GM23338 (cell line): ENCODE measurements around the gene AJUBA.

Source experiments
- CREB1 ChIP-seq: fragments of 250-450 bp; sonication (Bioruptor Pico); IDR thresholded peaks from 2 replicates; pipeline ENCODE4 v1.5.0; 2020; ENCODE audit warnings: low read depth, mild to moderate bottlenecking, moderate library complexity
- CTCF ChIP-seq, 2 experiments: fragments of 200-600 bp in 1 of 2; sonication (generic) in 1 of 2; conservative IDR thresholded peaks; 2 replicates each; pipeline versions ENCODE4 v1.5.1 to v1.6.1; 2016 to 2017; ENCODE audit warnings: antibody characterized with exemption in 2 of 2, low read depth in 2 of 2, mild to moderate bottlenecking in 2 of 2, moderate library complexity in 1 of 2
- EZH2 ChIP-seq: fragments of 200-600 bp; sonication (generic); IDR thresholded peaks from one replicate; pipeline ENCODE4 v1.8.0; 2017; ENCODE audit warnings: antibody characterized with exemption, mild to moderate bottlenecking, low read depth; ENCODE audit not compliant: unreplicated experiment
- EZH2phosphoT487 ChIP-seq: fragments of 200-600 bp; sonication (generic); IDR thresholded peaks from one replicate; pipeline ENCODE4 v1.8.1; 2018; ENCODE audit warnings: antibody characterized with exemption; ENCODE audit not compliant: unreplicated experiment
- NANOG ChIP-seq: IDR thresholded peaks from 2 replicates; pipeline ENCODE4 v1.6.1; 2016; ENCODE audit warnings: antibody characterized with exemption, borderline replicate concordance
- POLR2AphosphoS5 ChIP-seq: IDR thresholded peaks from 2 replicates; pipeline ENCODE4 v1.6.1; 2016; ENCODE audit warnings: antibody characterized with exemption, low read depth
- REST ChIP-seq: IDR thresholded peaks from one replicate; pipeline ENCODE4 v1.6.1; 2018; ENCODE audit warnings: antibody characterized with exemption; ENCODE audit not compliant: unreplicated experiment
- ZNF114 ChIP-seq: fragments of 250-450 bp; sonication (Bioruptor Pico); IDR thresholded peaks from 2 replicates; pipeline ENCODE4 v1.5.0; 2020; ENCODE audit warnings: mild to moderate bottlenecking, moderate library complexity
- ZNF331 ChIP-seq: fragments of 250-450 bp; sonication (Bioruptor Pico); IDR thresholded peaks from 2 replicates; pipeline ENCODE4 v1.5.0; 2020; ENCODE audit warnings: low read depth, mild to moderate bottlenecking, moderate library complexity

GRCh38 chr14:22939684-22940083 lies 42.7 kb downstream of the AJUBA start:
- no peak for TF ChIP-seq CTCF (conservative IDR thresholded peaks at IDR 0.05; ENCODE audit: low read depth in 2 of 2)
- no peak for TF ChIP-seq EZH2
- TF ChIP-seq POLR2AphosphoS5 = no peak
- TF ChIP-seq EZH2phosphoT487 = no peak
- no peak for TF ChIP-seq REST
- no peak for TF ChIP-seq ZNF114 (CRISPR knock-in tag)
- TF ChIP-seq ZNF331 (CRISPR knock-in tag) = no peak
- no peak for TF ChIP-seq NANOG
- no peak for TF ChIP-seq CREB1 (CRISPR knock-in tag)
